GM12874 (cell line): ENCODE measurements around the gene SERINC5.

Experiments used
- CTCF ChIP-seq: IDR thresholded peaks from 2 replicates; pipeline ENCODE4 v1.5.1; 2011; ENCODE audit warnings: low read depth, mild to moderate bottlenecking, control low read depth, low read length, moderate library complexity; ENCODE audit not compliant: insufficient read depth

SERINC5 gene

GRCh38 chr5:80231693-80232092, 24.2 kb downstream of the SERINC5 start:
- TF ChIP-seq CTCF = no peak

- TF ChIP-seq CTCF = no peak
Measured at GRCh38 chr5:80231243-80231642, 24.6 kb downstream of the SERINC5 start.

GRCh38 chr5:80230269-80230992, 25.4 kb downstream of the SERINC5 start:
- TF ChIP-seq CTCF = no peak

GRCh38 chr5:80229902-80230255, 26.0 kb downstream of the SERINC5 start:
- TF ChIP-seq CTCF = no peak

- no peak for TF ChIP-seq CTCF
Measured at GRCh38 chr5:80227979-80228596, 27.8 kb downstream of the SERINC5 start.

- TF ChIP-seq CTCF = no peak
Measured at GRCh38 chr5:80225934-80226326, 29.9 kb downstream of the SERINC5 start.

GRCh38 chr5:80225189-80225933, 30.5 kb downstream of the SERINC5 start:
- TF ChIP-seq CTCF = no peak
